SK-N-SH treated with all-trans-retinoic acid at 6 μM for 48 hours (cell line): Measurements from ENCODE around the gene ISYNA1.

Source experiments
- ATAC-seq: fragments of 200-7000 bp; cut with Tn5 transposase; 3 replicates; pipeline ENCODE4 v1.9.1; 2020; ENCODE audit warnings: mild to moderate bottlenecking, moderate library complexity
- ARNTL ChIP-seq: fragments of 450-650 bp; formaldehyde crosslinking; IDR thresholded peaks from 2 replicates; pipeline ENCODE4 v1.5.0; 2020; ENCODE audit warnings: low read depth, mild to moderate bottlenecking, moderate library complexity, borderline replicate concordance
- BACH2 ChIP-seq: fragments of 250-450 bp; sonication (Bioruptor Pico); IDR thresholded peaks from 2 replicates; pipeline ENCODE4 v1.9.0; 2021; ENCODE audit warnings: mild to moderate bottlenecking, borderline replicate concordance
- CSDC2 ChIP-seq: fragments of 250-450 bp; sonication (Bioruptor Pico); IDR thresholded peaks from 2 replicates; pipeline ENCODE4 v1.5.0; 2020; ENCODE audit warnings: mild to moderate bottlenecking, moderate library complexity
- CSRNP3 ChIP-seq: fragments of 250-450 bp; sonication (Bioruptor Pico); IDR thresholded peaks from 2 replicates; pipeline ENCODE4 v1.5.1; 2021; ENCODE audit warnings: mild to moderate bottlenecking, moderate library complexity
- ESRRG ChIP-seq: fragments of 250-450 bp; sonication (Bioruptor Pico); IDR thresholded peaks from 2 replicates; pipeline ENCODE4 v1.6.1; 2021; ENCODE audit warnings: mild to moderate bottlenecking
- GLIS3 ChIP-seq: fragments of 250-450 bp; sonication (Bioruptor Pico); IDR thresholded peaks from 2 replicates; pipeline ENCODE4 v1.5.0; 2020; ENCODE audit warnings: mild to moderate bottlenecking, moderate library complexity
- ISL1 ChIP-seq: fragments of 250-450 bp; sonication (Bioruptor Pico); IDR thresholded peaks from 2 replicates; pipeline ENCODE4 v2.1.2; 2022; ENCODE audit warnings: mild to moderate bottlenecking, moderate library complexity
- OSR1 ChIP-seq: fragments of 250-450 bp; sonication (Bioruptor Pico); IDR thresholded peaks from 2 replicates; pipeline ENCODE4 v1.8.0; 2022; ENCODE audit warnings: moderate library complexity, mild to moderate bottlenecking, inconsistent platforms
- PATZ1 ChIP-seq: fragments of 250-450 bp; sonication (Bioruptor Pico); IDR thresholded peaks from 2 replicates; pipeline ENCODE4 v1.8.0; 2020; ENCODE audit warnings: mild to moderate bottlenecking, moderate library complexity, borderline replicate concordance
- SNAI2 ChIP-seq: fragments of 250-450 bp; sonication (Bioruptor Pico); IDR thresholded peaks from 2 replicates; pipeline ENCODE4 v1.5.0; 2020; ENCODE audit warnings: mild to moderate bottlenecking, moderate library complexity
- TCF4 ChIP-seq: fragments of 250-450 bp; sonication (Bioruptor Pico); IDR thresholded peaks from 2 replicates; pipeline ENCODE4 v1.8.0; 2021; ENCODE audit warnings: mild to moderate bottlenecking, moderate library complexity, borderline replicate concordance
- TOX ChIP-seq: fragments of 250-450 bp; sonication (Bioruptor Pico); IDR thresholded peaks from 2 replicates; pipeline ENCODE4 v1.8.0; 2021; ENCODE audit warnings: mild to moderate bottlenecking, moderate library complexity, borderline replicate concordance
- TSHZ2 ChIP-seq: fragments of 250-450 bp; sonication (Bioruptor Pico); IDR thresholded peaks from 2 replicates; pipeline ENCODE4 v1.5.0; 2020; ENCODE audit warnings: mild to moderate bottlenecking, moderate library complexity
- ZC3H10 ChIP-seq: fragments of 250-450 bp; sonication (Bioruptor Pico); IDR thresholded peaks from 2 replicates; pipeline ENCODE4 v1.5.1; 2021; ENCODE audit warnings: mild to moderate bottlenecking, moderate library complexity
- ZFP3 ChIP-seq: fragments of 250-450 bp; sonication (Bioruptor Pico); IDR thresholded peaks from 2 replicates; pipeline ENCODE4 v1.5.0; 2020; ENCODE audit warnings: mild to moderate bottlenecking, moderate library complexity
- ZFP30 ChIP-seq: fragments of 450-650 bp; formaldehyde crosslinking; IDR thresholded peaks from 2 replicates; pipeline ENCODE4 v1.5.0; 2022; ENCODE audit warnings: mild to moderate bottlenecking, moderate library complexity
- ZNF565 ChIP-seq: fragments of 450-650 bp; formaldehyde crosslinking; conservative IDR thresholded peaks from 2 replicates; pipeline ENCODE4 v1.5.0; 2020; ENCODE audit warnings: low read depth, mild to moderate bottlenecking, moderate library complexity
- ZNF70 ChIP-seq: fragments of 450-650 bp; formaldehyde crosslinking; IDR thresholded peaks from 2 replicates; pipeline ENCODE4 v1.5.0; 2020; ENCODE audit warnings: mild to moderate bottlenecking, moderate library complexity
- ZNF8 ChIP-seq: fragments of 450-650 bp; formaldehyde crosslinking; IDR thresholded peaks from 2 replicates; pipeline ENCODE4 v1.5.0; 2020; ENCODE audit warnings: mild to moderate bottlenecking, moderate library complexity
- TF ChIP-seq, protein P1 (sequence below): fragments of 250-450 bp; sonication (Bioruptor Pico); IDR thresholded peaks from 2 replicates; pipeline ENCODE4 v1.5.1; 2020; ENCODE audit warnings: low read depth, mild to moderate bottlenecking, moderate library complexity

Gene ISYNA1

GRCh38 chr19:18389726-18390064, 48.2 kb downstream of the ISYNA1 start:
- no peak for ATAC-seq
- TF ChIP-seq, protein P1, sequence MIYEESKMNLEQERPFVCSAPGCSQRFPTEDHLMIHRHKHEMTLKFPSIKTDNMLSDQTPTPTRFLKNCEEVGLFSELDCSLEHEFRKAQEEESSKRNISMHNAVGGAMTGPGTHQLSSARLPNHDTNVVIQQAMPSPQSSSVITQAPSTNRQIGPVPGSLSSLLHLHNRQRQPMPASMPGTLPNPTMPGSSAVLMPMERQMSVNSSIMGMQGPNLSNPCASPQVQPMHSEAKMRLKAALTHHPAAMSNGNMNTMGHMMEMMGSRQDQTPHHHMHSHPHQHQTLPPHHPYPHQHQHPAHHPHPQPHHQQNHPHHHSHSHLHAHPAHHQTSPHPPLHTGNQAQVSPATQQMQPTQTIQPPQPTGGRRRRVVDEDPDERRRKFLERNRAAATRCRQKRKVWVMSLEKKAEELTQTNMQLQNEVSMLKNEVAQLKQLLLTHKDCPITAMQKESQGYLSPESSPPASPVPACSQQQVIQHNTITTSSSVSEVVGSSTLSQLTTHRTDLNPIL (CRISPR knock-in tag), result no peak
- TF ChIP-seq ZC3H10 (CRISPR knock-in tag), result no peak
- no peak for TF ChIP-seq ZFP3 (CRISPR knock-in tag)
- no peak for TF ChIP-seq ZNF70 (CRISPR knock-in tag)
- no peak for TF ChIP-seq ZNF8 (CRISPR knock-in tag)
- TF ChIP-seq PATZ1 (CRISPR knock-in tag), result no peak
- TF ChIP-seq ZFP30 (CRISPR knock-in tag), result no peak
- TF ChIP-seq TOX (CRISPR knock-in tag), result no peak
- TF ChIP-seq CSRNP3 (CRISPR knock-in tag), result no peak
- TF ChIP-seq, all 23 proteins: peak for 0

- TF ChIP-seq CSDC2 (CRISPR knock-in tag) (no peak), PATZ1 (CRISPR knock-in tag) (no peak), ZNF70 (CRISPR knock-in tag) (no peak), TCF4 (CRISPR knock-in tag) (no peak), ESRRG (no peak), CSRNP3 (CRISPR knock-in tag) (no peak), BACH2 (no peak), ZC3H10 (CRISPR knock-in tag) (no peak), ZFP30 (CRISPR knock-in tag) (no peak), OSR1 (CRISPR knock-in tag) (no peak), SNAI2 (CRISPR knock-in tag) (no peak), ZFP3 (CRISPR knock-in tag) (no peak), GLIS3 (no peak), ZNF565 (CRISPR knock-in tag) (no peak), ISL1 (no peak)
- TF ChIP-seq, all 23 proteins: peak for 0
- ATAC-seq, result no peak
Measured at GRCh38 chr19:18388960-18389725, 48.8 kb downstream of the ISYNA1 start.

- TF ChIP-seq ARNTL (no peak), ESRRG (peak; percentile 12; the same call in 1 of the 2 replicates), ZNF70 (CRISPR knock-in tag) (peak; percentile 70), ZFP3 (CRISPR knock-in tag) (peak; percentile 86), TSHZ2 (CRISPR knock-in tag) (peak; percentile 55; the same call in 1 of the 2 replicates)
- peak; percentile 75 for ATAC-seq
Measured at GRCh38 chr19:18388100-18388959, 49.6 kb downstream of the ISYNA1 start.
